Adipocyte (in vitro differentiated cells): ENCODE results near the gene EML6.
A peak's percentile ranks its signal among the peaks of the same experiment; 100 is the strongest.

Experiments
- DNase-seq: peaks from one replicate; pipeline ENCODE4 v3.0.0-alpha.2; 2015; ENCODE audit warnings: low read depth
- H3K27me3 ChIP-seq: replicated peaks from 2 replicates; pipeline ENCODE4 v1.7.0; 2013; ENCODE audit warnings: mild to moderate bottlenecking, low read length, moderate library complexity; ENCODE audit not compliant: control insufficient read depth, insufficient read depth
- H3K36me3 ChIP-seq: 2 replicates; pipeline ENCODE4 v1.7.0; 2013; ENCODE audit warnings: low read length, mild to moderate bottlenecking, moderate library complexity; ENCODE audit not compliant: control insufficient read depth, insufficient read depth, severe bottlenecking
- H3K4me1 ChIP-seq: 2 replicates; pipeline ENCODE4 v1.7.0; 2013; ENCODE audit warnings: mild to moderate bottlenecking, low read length, moderate library complexity; ENCODE audit not compliant: control insufficient read depth, insufficient read depth
- H3K4me3 ChIP-seq: 2 replicates; pipeline ENCODE4 v1.7.0; 2013; ENCODE audit warnings: mild to moderate bottlenecking, low read length, moderate library complexity
- H3K9ac ChIP-seq: 2 replicates; pipeline ENCODE4 v1.7.0; 2013; ENCODE audit warnings: mild to moderate bottlenecking, low read length, moderate library complexity
- H3K9me3 ChIP-seq: 2 replicates; pipeline ENCODE4 v1.7.0; 2013; ENCODE audit warnings: mild to moderate bottlenecking, low read length, moderate library complexity; ENCODE audit not compliant: control insufficient read depth

EML6 gene

DNA sequence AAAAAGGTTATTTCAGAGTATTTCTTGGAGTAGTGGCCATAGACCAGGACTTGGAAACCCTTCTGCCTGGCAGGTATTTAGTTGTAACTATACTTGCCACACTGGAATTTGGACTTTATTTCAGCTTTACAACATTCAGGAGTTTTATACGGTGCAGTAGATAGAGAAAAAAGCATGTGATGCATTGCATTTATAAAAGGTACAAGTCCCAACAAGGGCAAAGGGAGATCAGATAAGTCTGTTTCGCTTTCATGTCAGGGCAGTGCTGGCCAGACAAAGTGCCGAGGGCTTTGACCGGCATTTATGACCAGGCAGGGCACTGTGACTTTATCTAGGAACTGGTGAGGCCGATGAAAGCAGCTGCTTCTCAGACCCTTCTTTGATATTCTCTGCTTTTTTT is 181.4 kb downstream of the EML6 start:
- no peak overlapping the region for H3K9ac ChIP-seq
- H3K9me3 ChIP-seq: no peaks in the 10 kb centered on the region
- H3K4me1 ChIP-seq: peaks cover 38% of the 10 kb centered on the region
- DNase-seq: no peak
- H3K4me3 ChIP-seq: no peak overlapping the region
- H3K36me3 ChIP-seq: no peaks in the 10 kb centered on the region
- no peaks in the 10 kb centered on the region for H3K27me3 ChIP-seq

- no peak overlapping the region for H3K9ac ChIP-seq
- DNase-seq: no peak
- H3K9me3 ChIP-seq: no peaks in the 10 kb centered on the region
- H3K27me3 ChIP-seq: no peaks in the 10 kb centered on the region
- H3K4me1 ChIP-seq: peaks cover 41% of the 10 kb centered on the region
- H3K4me3 ChIP-seq: no peak overlapping the region
- H3K36me3 ChIP-seq: no peaks in the 10 kb centered on the region
Observed at GRCh38 chr2:54906716-54907115, 183.3 kb downstream of the EML6 start.

- Histone ChIP-seq H3K27me3 (no peaks in the 10 kb centered on the region), H3K9me3 (no peaks in the 10 kb centered on the region), H3K4me3 (no peak overlapping the region), H3K9ac (no peak overlapping the region), H3K4me1 (peaks cover 41% of the 10 kb centered on the region), H3K36me3 (no peaks in the 10 kb centered on the region)
- no peak for DNase-seq
Observed at GRCh38 chr2:54907663-54908062, 184.2 kb downstream of the EML6 start.

DNA sequence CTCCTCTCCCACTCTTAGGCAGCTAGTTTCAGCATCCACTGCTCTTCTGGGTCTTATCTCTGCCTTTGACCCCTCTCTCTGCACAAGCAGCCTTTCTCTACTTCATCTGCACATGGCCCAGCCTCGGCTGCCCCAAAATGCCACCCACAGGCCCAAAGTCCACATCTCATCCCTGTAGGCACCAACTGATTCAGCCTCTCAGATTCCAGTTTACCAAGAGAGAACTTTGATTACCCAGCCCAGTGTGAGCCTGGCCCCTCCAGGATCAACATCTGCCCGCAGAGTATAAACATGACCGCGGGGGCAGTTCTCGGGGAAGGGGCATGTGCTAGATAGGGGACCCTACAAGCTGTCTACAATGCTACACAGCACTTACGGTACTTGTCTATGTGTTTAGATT is 185.1 kb downstream of the EML6 start:
- Histone ChIP-seq H3K9me3 (no peaks in the 10 kb centered on the region), H3K4me3 (no peak overlapping the region)

GRCh38 chr2:54909001-54909400 is 185.5 kb downstream of the EML6 start:
- no peak overlapping the region for H3K9ac ChIP-seq
- no peak overlapping the region for H3K4me3 ChIP-seq
- peaks cover 31% of the 10 kb centered on the region for H3K4me1 ChIP-seq
- no peaks in the 10 kb centered on the region for H3K27me3 ChIP-seq
- peak; percentile 62 for DNase-seq
- no peaks in the 10 kb centered on the region for H3K36me3 ChIP-seq
- H3K9me3 ChIP-seq: no peaks in the 10 kb centered on the region

More for the DNA sequence above, 185.1 kb downstream of the EML6 start:
- DNase-seq: no peak
- no peaks in the 10 kb centered on the region for H3K36me3 ChIP-seq
- H3K9ac ChIP-seq: no peak overlapping the region
- peaks cover 34% of the 10 kb centered on the region for H3K4me1 ChIP-seq
- no peaks in the 10 kb centered on the region for H3K27me3 ChIP-seq

- Histone ChIP-seq H3K4me3 (no peak overlapping the region), H3K4me1 (peaks cover 23% of the 10 kb centered on the region), H3K9me3 (no peaks in the 10 kb centered on the region), H3K27me3 (no peaks in the 10 kb centered on the region), H3K9ac (no peak overlapping the region), H3K36me3 (no peaks in the 10 kb centered on the region)
- no peak for DNase-seq
Observed at GRCh38 chr2:54912305-54912704, 188.8 kb downstream of the EML6 start.

DNA sequence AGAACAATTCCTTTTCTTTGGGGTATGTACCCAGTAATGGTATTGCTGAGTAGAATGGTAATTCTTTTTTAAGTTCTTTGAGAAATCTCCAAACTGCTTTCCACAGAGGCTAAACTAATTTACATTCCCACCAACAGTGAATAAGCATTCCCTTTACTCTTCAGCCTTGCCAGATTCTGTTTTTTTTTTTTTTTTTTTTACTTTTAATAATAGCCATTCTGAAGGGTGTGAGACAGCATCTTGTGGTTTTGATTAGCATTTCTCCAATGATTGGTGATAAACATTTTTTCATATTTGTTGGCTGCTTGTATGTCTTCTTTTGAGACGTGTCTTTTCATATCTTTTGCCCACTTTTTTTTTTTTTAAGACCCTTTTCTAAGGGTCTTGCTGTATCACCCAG is 189.4 kb downstream of the EML6 start:
- Histone ChIP-seq H3K4me3 (no peak overlapping the region), H3K4me1 (peaks cover 23% of the 10 kb centered on the region), H3K9ac (no peak overlapping the region), H3K27me3 (no peaks in the 10 kb centered on the region), H3K9me3 (no peaks in the 10 kb centered on the region), H3K36me3 (no peaks in the 10 kb centered on the region)
- DNase-seq: no peak

- no peaks in the 10 kb centered on the region for H3K9me3 ChIP-seq
- DNase-seq: no peak
- H3K4me1 ChIP-seq: peaks cover 10% of the 10 kb centered on the region
- no peaks in the 10 kb centered on the region for H3K27me3 ChIP-seq
- no peaks in the 10 kb centered on the region for H3K36me3 ChIP-seq
- no peak overlapping the region for H3K4me3 ChIP-seq
- H3K9ac ChIP-seq: no peak overlapping the region
Observed at GRCh38 chr2:54914637-54915036, 191.2 kb downstream of the EML6 start.

DNA sequence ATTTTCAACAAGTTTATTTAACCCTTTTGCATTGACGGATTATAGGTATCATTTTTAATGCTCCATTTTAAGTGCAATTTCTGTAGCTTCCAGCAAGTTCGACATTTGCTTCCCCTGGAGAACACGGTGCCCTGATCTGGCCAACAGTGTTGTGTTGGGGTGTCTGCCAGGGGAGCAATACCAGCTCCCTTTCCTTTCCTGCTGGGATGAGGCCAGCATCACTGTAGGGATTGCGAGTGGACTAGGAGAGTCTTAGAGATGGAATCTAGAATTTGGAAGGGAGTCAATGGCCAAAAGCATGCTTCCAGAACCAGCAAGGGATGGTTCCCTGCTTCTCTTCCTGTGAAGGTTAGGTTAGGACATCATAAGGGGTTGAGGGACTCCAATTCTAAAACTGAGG is 191.6 kb downstream of the EML6 start:
- Histone ChIP-seq H3K9ac (no peak overlapping the region), H3K27me3 (no peaks in the 10 kb centered on the region), H3K4me3 (no peak overlapping the region), H3K9me3 (no peaks in the 10 kb centered on the region), H3K36me3 (no peaks in the 10 kb centered on the region), H3K4me1 (peaks cover 5% of the 10 kb centered on the region)
- no peak for DNase-seq

DNA sequence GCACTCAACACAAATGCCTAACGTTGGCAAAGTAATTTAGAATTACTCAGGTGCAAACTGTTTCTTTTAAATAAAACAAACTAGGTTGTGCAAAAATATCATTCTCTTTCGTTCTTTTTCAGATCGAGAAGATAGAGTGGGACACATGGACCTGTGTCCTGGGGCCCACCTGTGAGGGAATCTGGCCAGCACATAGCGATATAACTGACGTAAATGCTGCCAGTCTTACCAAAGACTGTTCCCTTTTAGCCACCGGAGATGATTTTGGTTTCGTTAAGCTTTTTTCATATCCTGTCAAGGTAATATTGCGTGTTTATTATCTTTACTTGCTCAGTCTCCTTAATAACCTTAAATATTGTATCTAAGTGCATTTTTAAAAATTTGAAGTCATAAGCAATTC is 193.2 kb downstream of the EML6 start:
- no peak overlapping the region for H3K9ac ChIP-seq
- no peak for DNase-seq
- H3K4me3 ChIP-seq: no peak overlapping the region
- peaks cover 13% of the 10 kb centered on the region for H3K9me3 ChIP-seq
- H3K36me3 ChIP-seq: no peaks in the 10 kb centered on the region
- no peaks in the 10 kb centered on the region for H3K27me3 ChIP-seq
- H3K4me1 ChIP-seq: no peaks in the 10 kb centered on the region

GRCh38 chr2:54918647-54919280 is 195.3 kb downstream of the EML6 start:
- Histone ChIP-seq H3K4me3 (no peak overlapping the region), H3K9me3 (peaks cover 16% of the 10 kb centered on the region), H3K27me3 (no peaks in the 10 kb centered on the region), H3K4me1 (no peaks in the 10 kb centered on the region), H3K9ac (no peak overlapping the region), H3K36me3 (no peaks in the 10 kb centered on the region)
- no peak for DNase-seq

DNA sequence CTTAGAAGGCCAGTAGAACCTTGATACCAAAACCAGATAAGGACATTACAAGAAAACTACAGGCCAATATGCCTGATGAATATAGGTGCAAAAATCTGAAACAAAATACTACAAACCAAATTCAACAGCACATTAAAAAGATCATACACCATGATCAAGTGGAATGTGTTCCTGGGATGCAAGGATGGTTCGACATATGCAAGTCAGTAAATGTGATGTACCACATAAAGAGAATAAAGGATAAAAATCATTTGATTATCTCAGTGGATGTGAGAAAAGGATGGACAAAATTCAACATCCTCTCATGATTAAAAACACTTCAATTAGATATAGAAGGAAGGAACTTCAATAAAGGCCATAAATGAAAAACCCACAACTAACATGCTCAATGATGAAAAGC is 197.2 kb downstream of the EML6 start:
- Histone ChIP-seq H3K36me3 (no peaks in the 10 kb centered on the region), H3K4me3 (no peak overlapping the region), H3K4me1 (peaks cover 2% of the 10 kb centered on the region), H3K27me3 (no peaks in the 10 kb centered on the region), H3K9me3 (peaks cover 16% of the 10 kb centered on the region), H3K9ac (no peak overlapping the region)
- DNase-seq: no peak
